Heart left ventricle (tissue), 16 donors: ENCODE data around the gene DESI2. TPM values are rescaled to one million over a fixed set of nuclear protein-coding genes. Genes with fewer than 3 reads are reported as not detected.

Experiments used
- ATAC-seq, 4 donors: fragments of 200-7000 bp; cut with Tn5 transposase; one replicate each; pipeline ENCODE4 v1.9.1; 2020 to 2022; ENCODE audit warnings: moderate library complexity in 4 of 4, mild to moderate bottlenecking in 3 of 4, moderate number of reproducible peaks in 1 of 4
- DNase-seq, 5 donors: peaks; one replicate each; pipeline ENCODE4 v3.0.0-alpha.2; 2020
- H3K27ac ChIP-seq, 12 donors: fragments of 200-600 bp; sonication (generic) in 4 of 12; one replicate each; pipeline versions ENCODE4 v1.5.0 to v1.8.0; 2016 to 2022; ENCODE audit warnings: mild to moderate bottlenecking in 2 of 12
- H3K27me3 ChIP-seq, 9 donors: fragments of 200-600 bp; sonication (generic) in 2 of 9; one replicate each; pipeline versions ENCODE4 v1.5.1 to v1.8.0; 2016 to 2022; ENCODE audit warnings: mild to moderate bottlenecking in 3 of 9
- H3K36me3 ChIP-seq, 9 donors: fragments of 200-600 bp; sonication (generic) in 2 of 9; one replicate each; pipeline versions ENCODE4 v1.5.0 to v1.8.0; 2018 to 2022; ENCODE audit warnings: mild to moderate bottlenecking in 2 of 9
- H3K4me1 ChIP-seq, 12 donors: fragments of 200-600 bp; sonication (generic) in 4 of 12; one replicate each; pipeline versions ENCODE4 v1.5.0 to v1.8.0; 2016 to 2022; ENCODE audit warnings: mild to moderate bottlenecking in 3 of 12
- H3K4me3 ChIP-seq, 12 donors: fragments of 200-600 bp; sonication (generic) in 4 of 12; one replicate each; pipeline versions ENCODE4 v1.5.0 to v1.8.0; 2017 to 2022; ENCODE audit warnings: mild to moderate bottlenecking in 9 of 12, moderate library complexity in 4 of 12
- H3K9me3 ChIP-seq, 12 donors: fragments of 200-600 bp; sonication (generic) in 4 of 12; one replicate each; pipeline versions ENCODE4 v1.5.0 to v1.8.0; 2016 to 2022; ENCODE audit warnings: mild to moderate bottlenecking in 1 of 12
- CTCF ChIP-seq, 12 donors: fragments of 200-600 bp; sonication (generic) in 4 of 12; IDR thresholded peaks; one replicate each; pipeline versions ENCODE4 v1.5.0 to v1.8.0; 2018 to 2022; ENCODE audit warnings: antibody characterized with exemption in 12 of 12, mild to moderate bottlenecking in 5 of 12
- POLR2A ChIP-seq, 2 donors: fragments of 450-650 bp; IDR thresholded peaks; one replicate each; pipeline ENCODE4 v1.6.1; 2017; ENCODE audit warnings: antibody characterized with exemption in 2 of 2, mild to moderate bottlenecking in 2 of 2, moderate library complexity in 2 of 2
- WGBS, 4 donors: extraction: QIAGEN DNeasy Blood & Tissue Kit in 2 of 4; methylation state at CpG; one replicate each; pipeline versions ENCODE4 v1.1.5 to v1.1.7; 2013 to 2018; 5-methylcytosine and 5-hydroxymethylcytosine counted together
- intact Hi-C, 10 donors: fragments of 100-400 bp; cut with DNase I; formaldehyde crosslinking; loops; one replicate each; pipeline versions ENCODE4 v1.11.1 to v1.14.2; 2022
- polyA plus RNA-seq, 2 donors: library from polyadenylated mRNA; stranded (reverse); fragments of 200-250 nt; gene quantifications; one replicate each; pipeline ENCODE4 v1.2.3, GENCODE V29; 2013
- total RNA-seq, 9 donors: library from RNA; depleted of rRNA in 2 of 9; stranded (reverse); fragments of >200 nt in 2 of 9; fragmentation: NEBNext Ultra II Directional in 3 of 9; extraction: Animal tissue kit (Norgen Biotek cat#: 25700) in 3 of 9; gene quantifications; one replicate each; pipeline versions ENCODE4 v1.1.0 to v1.2.4, GENCODE V29; 2016 to 2023
- donor health status: ischemic (EF 13 %, LVEDD 7.1; RV severe dilation, severe dysfunction).
- donor health status: healthy with polysubstance abuse.
- donor health status: DM: no; HTN: yes; CAD: no.
- donor health status: DM: no; HTN: no; CAD: no.
- donor health status: ischemic (EF 25% LVEDD 6.9; RV normal size, moderate dysfunction).
- donor health status: ischemic (EF 25% LVEDD 5.7; RV mildly dilated, moderate dysfunction).
- donor health status: healthy.
- donor health status: DM: yes; HTN: yes; CAD: no.
- donor health status: ischemic (EF 35%, LVEDD 5.7; RV mildly dilated, moderate dysfunction).
- donor health status: nonischemic (EF 11% LVEDD 7.7; RV severe dilation, severe dysfunction).
- donor health status: DM: yes; HTN: yes; CAD: no.
- donor health status: PGD.
- donor health status: ischemic (EF 29% LVEDD 5.4; RV normal size, mild dysfunction).
- donor health status: nonischemic (EF 23%, LVEDD 6.1; RV moderate dilation, normal function).

Gene DESI2
- total and polyA plus RNA-seq, 11 donors: 8.2 to 34.2 (median 22.4) TPM

- H3K27me3 ChIP-seq: peaks cover 0 to 6% (median 0%) of the 10 kb centered on the region in 9 donors
- no peaks in the 10 kb centered on the region for H3K4me1 ChIP-seq
- intact Hi-C loops: no loop called here
- H3K4me3 ChIP-seq: no peak overlapping the region
- no peaks in the 10 kb centered on the region for H3K9me3 ChIP-seq
- no peak overlapping the region for H3K27ac ChIP-seq
- DNase-seq (no peak), ATAC-seq (no peak)
- no peaks in the 10 kb centered on the region for H3K36me3 ChIP-seq
- TF ChIP-seq POLR2A (IDR thresholded peaks at IDR 0.05): no peak
- no peak for TF ChIP-seq CTCF (IDR thresholded peaks at IDR 0.05)
These were observed 13.4 kb upstream of the DESI2 start for GRCh38 chr1:244639561-244639960.

- Histone ChIP-seq H3K27me3 (peaks cover 0 to 6% (median 0%) of the 10 kb centered on the region in 9 donors), H3K9me3 (no peaks in the 10 kb centered on the region), H3K36me3 (no peaks in the 10 kb centered on the region), H3K27ac (no peak overlapping the region), H3K4me3 (no peak overlapping the region), H3K4me1 (no peaks in the 10 kb centered on the region)
- ATAC-seq (no peak), DNase-seq (no peak)
- 83 to 90% (median 89%) methylated on average over 6 of the region's 6 CpGs for WGBS, 4 donors
- intact Hi-C loops: no loop called here
- TF ChIP-seq CTCF (IDR thresholded peaks at IDR 0.05) (no peak), POLR2A (IDR thresholded peaks at IDR 0.05) (no peak)
These were observed 12.0 kb upstream of the DESI2 start for GRCh38 chr1:244640917-244641316.

GRCh38 chr1:244642526-244642925, 10.4 kb upstream of the DESI2 start:
- H3K27me3 ChIP-seq: peaks cover 0 to 6% (median 0%) of the 10 kb centered on the region in 9 donors
- DNase-seq (no peak), ATAC-seq (no peak)
- intact Hi-C loops: no loop called here
- H3K4me3 ChIP-seq: no peak overlapping the region
- H3K9me3 ChIP-seq: no peaks in the 10 kb centered on the region
- H3K36me3 ChIP-seq: no peaks in the 10 kb centered on the region
- 82 to 89% (median 85%) methylated on average over 14 to 16 of the region's 16 CpGs for WGBS, 4 donors
- TF ChIP-seq CTCF (IDR thresholded peaks at IDR 0.05) (no peak), POLR2A (IDR thresholded peaks at IDR 0.05) (no peak)
- H3K27ac ChIP-seq: no peak overlapping the region
- no peaks in the 10 kb centered on the region for H3K4me1 ChIP-seq

GRCh38 chr1:244642988-244643387, 9.9 kb upstream of the DESI2 start:
- intact Hi-C loops: no loop called here

More at GRCh38 chr1:244642988-244643387, 9.9 kb upstream of the DESI2 start:
- Histone ChIP-seq H3K9me3 (no peaks in the 10 kb centered on the region), H3K4me1 (no peaks in the 10 kb centered on the region), H3K27me3 (peaks cover 0 to 6% (median 0%) of the 10 kb centered on the region in 9 donors), H3K36me3 (no peaks in the 10 kb centered on the region), H3K4me3 (no peak overlapping the region), H3K27ac (no peak overlapping the region)
- 92 to 93% (median 93%) methylated on average over 14 of the region's 14 CpGs for WGBS, 4 donors
- TF ChIP-seq CTCF (IDR thresholded peaks at IDR 0.05) (no peak), POLR2A (IDR thresholded peaks at IDR 0.05) (no peak)
- no peak for ATAC-seq
- DNase-seq: no peak
